Measurements from ENCODE around the gene LPP. TPM values are rescaled to one million over a fixed set of nuclear protein-coding genes. Genes with fewer than 3 reads are reported as not detected.

Gene LPP
- total RNA-seq, 1 donor from 2014 or later: 222 TPM

GRCh38 chr3:188870431-188870830 lies 716.5 kb downstream of the LPP start:
- Histone ChIP-seq H3K9me3 (ENCODE audit: insufficient read depth, low read depth, low read length) (no peaks in the 10 kb centered on the region), H3K27me3 (ENCODE audit: insufficient read depth, low read length) (no peaks in the 10 kb centered on the region), H3K9ac (ENCODE audit: low read length) (no peak overlapping the region), H3K36me3 (ENCODE audit: insufficient read depth, low read length) (peaks cover 37% of the 10 kb centered on the region), H4K20me1 (ENCODE audit: insufficient read depth, low read length) (peaks cover 6% of the 10 kb centered on the region), H3K4me2 (ENCODE audit: low read length) (no peak overlapping the region), H3K4me3 (ENCODE audit: insufficient read depth, low read depth, low read length) (no peak overlapping the region), H2AFZ (ENCODE audit: low read depth, low read length) (no peak overlapping the region), H3K4me1 (ENCODE audit: insufficient read depth, low read length) (peaks cover 5% of the 10 kb centered on the region), H3K79me2 (ENCODE audit: insufficient read depth, low read length) (peaks cover 8% of the 10 kb centered on the region), H3K27ac (ENCODE audit: low read depth, low read length) (no peak overlapping the region)
- H3K27ac Mint-ChIP-seq (ENCODE audit: unreplicated experiment): no peak overlapping the region
- peaks cover 26% of the 10 kb centered on the region for H3K36me3 Mint-ChIP-seq (ENCODE audit: low read depth, unreplicated experiment)
- H3K4me1 Mint-ChIP-seq (ENCODE audit: low read depth, unreplicated experiment): peaks cover 5% of the 10 kb centered on the region
- no peak for FAIRE-seq
- DNase-seq (ENCODE audit: low read depth): no peak
- H3K9me3 Mint-ChIP-seq (ENCODE audit: unreplicated experiment): no peaks in the 10 kb centered on the region
- TF ChIP-seq, protein P1, sequence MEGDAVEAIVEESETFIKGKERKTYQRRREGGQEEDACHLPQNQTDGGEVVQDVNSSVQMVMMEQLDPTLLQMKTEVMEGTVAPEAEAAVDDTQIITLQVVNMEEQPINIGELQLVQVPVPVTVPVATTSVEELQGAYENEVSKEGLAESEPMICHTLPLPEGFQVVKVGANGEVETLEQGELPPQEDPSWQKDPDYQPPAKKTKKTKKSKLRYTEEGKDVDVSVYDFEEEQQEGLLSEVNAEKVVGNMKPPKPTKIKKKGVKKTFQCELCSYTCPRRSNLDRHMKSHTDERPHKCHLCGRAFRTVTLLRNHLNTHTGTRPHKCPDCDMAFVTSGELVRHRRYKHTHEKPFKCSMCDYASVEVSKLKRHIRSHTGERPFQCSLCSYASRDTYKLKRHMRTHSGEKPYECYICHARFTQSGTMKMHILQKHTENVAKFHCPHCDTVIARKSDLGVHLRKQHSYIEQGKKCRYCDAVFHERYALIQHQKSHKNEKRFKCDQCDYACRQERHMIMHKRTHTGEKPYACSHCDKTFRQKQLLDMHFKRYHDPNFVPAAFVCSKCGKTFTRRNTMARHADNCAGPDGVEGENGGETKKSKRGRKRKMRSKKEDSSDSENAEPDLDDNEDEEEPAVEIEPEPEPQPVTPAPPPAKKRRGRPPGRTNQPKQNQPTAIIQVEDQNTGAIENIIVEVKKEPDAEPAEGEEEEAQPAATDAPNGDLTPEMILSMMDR (IDR thresholded peaks at IDR 0.05; ENCODE audit: insufficient read depth, low read depth, low read length): no peak
- no peak for TF ChIP-seq EZH2 (IDR thresholded peaks at IDR 0.05; ENCODE audit: insufficient read depth, low read length)
- H3K27me3 Mint-ChIP-seq (ENCODE audit: low read depth, unreplicated experiment): no peaks in the 10 kb centered on the region
- no peak overlapping the region for H3K4me3 Mint-ChIP-seq (ENCODE audit: unreplicated experiment)

DNA sequence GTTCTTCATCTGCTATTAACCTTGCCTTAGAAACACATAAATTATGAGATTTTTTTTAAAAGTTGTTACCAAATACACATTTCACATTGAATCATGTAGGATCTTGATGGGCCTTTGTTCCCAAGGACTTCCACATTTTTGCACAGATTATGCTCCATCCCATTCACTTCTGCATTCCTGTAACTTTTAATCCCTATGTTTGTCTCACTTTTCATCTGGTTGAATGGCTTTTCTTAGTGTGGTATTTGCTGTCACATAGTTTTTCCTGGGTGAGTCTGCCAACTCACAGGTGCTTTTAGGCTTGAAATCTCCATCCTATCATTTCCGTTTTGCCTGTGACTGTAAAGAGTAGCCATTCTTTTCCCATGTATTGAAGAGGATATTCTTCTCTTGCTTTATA lies 720.6 kb downstream of the LPP start:
- no peak for FAIRE-seq
- no peaks in the 10 kb centered on the region for H4K20me1 ChIP-seq (ENCODE audit: insufficient read depth, low read length)
- H3K4me1 Mint-ChIP-seq (ENCODE audit: low read depth, unreplicated experiment): peaks cover 4% of the 10 kb centered on the region

GRCh38 chr3:188875413-188875812 lies 721.5 kb downstream of the LPP start:
- H3K4me1 Mint-ChIP-seq (ENCODE audit: low read depth, unreplicated experiment): no peaks in the 10 kb centered on the region
- no peak for FAIRE-seq
- no peak for TF ChIP-seq EZH2 (IDR thresholded peaks at IDR 0.05; ENCODE audit: insufficient read depth, low read length)
- TF ChIP-seq, protein P1 (IDR thresholded peaks at IDR 0.05; ENCODE audit: insufficient read depth, low read depth, low read length): no peak

More for the DNA sequence above, 720.6 kb downstream of the LPP start:
- no peak for TF ChIP-seq EZH2 (IDR thresholded peaks at IDR 0.05; ENCODE audit: insufficient read depth, low read length)
- TF ChIP-seq, protein P1 (IDR thresholded peaks at IDR 0.05; ENCODE audit: insufficient read depth, low read depth, low read length): no peak
- no peak for DNase-seq (ENCODE audit: low read depth)
- Histone ChIP-seq H3K4me3 (ENCODE audit: insufficient read depth, low read depth, low read length) (no peak overlapping the region), H3K27ac (ENCODE audit: low read depth, low read length) (no peak overlapping the region), H3K79me2 (ENCODE audit: insufficient read depth, low read length) (no peaks in the 10 kb centered on the region), H3K9me3 (ENCODE audit: insufficient read depth, low read depth, low read length) (no peaks in the 10 kb centered on the region), H3K36me3 (ENCODE audit: insufficient read depth, low read length) (peaks cover 38% of the 10 kb centered on the region), H3K9ac (ENCODE audit: low read length) (no peak overlapping the region), H3K4me2 (ENCODE audit: low read length) (no peak overlapping the region), H3K4me1 (ENCODE audit: insufficient read depth, low read length) (peaks cover 2% of the 10 kb centered on the region), H2AFZ (ENCODE audit: low read depth, low read length) (no peak overlapping the region), H3K27me3 (ENCODE audit: insufficient read depth, low read length) (no peaks in the 10 kb centered on the region)
- Mint-ChIP-seq H3K27me3 (ENCODE audit: low read depth, unreplicated experiment) (no peaks in the 10 kb centered on the region), H3K36me3 (ENCODE audit: low read depth, unreplicated experiment) (peaks cover 27% of the 10 kb centered on the region), H3K27ac (ENCODE audit: unreplicated experiment) (no peak overlapping the region), H3K9me3 (ENCODE audit: unreplicated experiment) (no peaks in the 10 kb centered on the region), H3K4me3 (ENCODE audit: unreplicated experiment) (no peak overlapping the region)

More at GRCh38 chr3:188875413-188875812, 721.5 kb downstream of the LPP start:
- H3K27ac Mint-ChIP-seq (ENCODE audit: unreplicated experiment): no peak overlapping the region
- Histone ChIP-seq H3K4me3 (ENCODE audit: insufficient read depth, low read depth, low read length) (no peak overlapping the region), H3K4me1 (ENCODE audit: insufficient read depth, low read length) (no peaks in the 10 kb centered on the region), H3K27me3 (ENCODE audit: insufficient read depth, low read length) (no peaks in the 10 kb centered on the region), H3K9ac (ENCODE audit: low read length) (no peak overlapping the region), H3K4me2 (ENCODE audit: low read length) (no peak overlapping the region), H2AFZ (ENCODE audit: low read depth, low read length) (no peak overlapping the region), H4K20me1 (ENCODE audit: insufficient read depth, low read length) (no peaks in the 10 kb centered on the region), H3K9me3 (ENCODE audit: insufficient read depth, low read depth, low read length) (no peaks in the 10 kb centered on the region), H3K79me2 (ENCODE audit: insufficient read depth, low read length) (no peaks in the 10 kb centered on the region), H3K36me3 (ENCODE audit: insufficient read depth, low read length) (peaks cover 38% of the 10 kb centered on the region), H3K27ac (ENCODE audit: low read depth, low read length) (no peak overlapping the region)
- no peak overlapping the region for H3K4me3 Mint-ChIP-seq (ENCODE audit: unreplicated experiment)
- peaks cover 27% of the 10 kb centered on the region for H3K36me3 Mint-ChIP-seq (ENCODE audit: low read depth, unreplicated experiment)
- no peaks in the 10 kb centered on the region for H3K9me3 Mint-ChIP-seq (ENCODE audit: unreplicated experiment)
- no peaks in the 10 kb centered on the region for H3K27me3 Mint-ChIP-seq (ENCODE audit: low read depth, unreplicated experiment)
- DNase-seq (ENCODE audit: low read depth): no peak
